Type B pancreatic cell (in vitro differentiated cells): ENCODE results near the gene PITX1. TPM values are rescaled to one million over a fixed set of nuclear protein-coding genes. Genes with fewer than 3 reads are reported as not detected.

Experiments
- DNase-seq: peaks from one replicate; pipeline ENCODE4 v3.0.0; 2021; ENCODE audit warnings: mixed read lengths; ENCODE audit not compliant: unreplicated experiment; ENCODE audit errors: extremely low spot score
- H3K27ac Mint-ChIP-seq: 2 replicates; pipeline ENCODE4 v1.8.0; 2021; ENCODE audit warnings: mild to moderate bottlenecking, mixed read lengths
- H3K27me3 Mint-ChIP-seq: 2 replicates; pipeline ENCODE4 v1.8.0; 2021; ENCODE audit warnings: mixed read lengths
- H3K36me3 Mint-ChIP-seq: 2 replicates; pipeline ENCODE4 v1.8.0; 2021; ENCODE audit warnings: mixed read lengths
- H3K4me1 Mint-ChIP-seq: one replicate; pipeline ENCODE4 v1.8.0; 2021; ENCODE audit warnings: mixed read lengths; ENCODE audit not compliant: unreplicated experiment
- H3K4me3 Mint-ChIP-seq: 2 replicates; pipeline ENCODE4 v1.8.0; 2021; ENCODE audit warnings: mild to moderate bottlenecking, mixed read lengths
- H3K9me3 Mint-ChIP-seq: 2 replicates; pipeline ENCODE4 v1.8.0; 2021; ENCODE audit warnings: mixed read lengths
- CTCF ChIP-seq: fragments of 200-600 bp; sonication (generic); conservative IDR thresholded peaks from 2 replicates; pipeline ENCODE4 v1.5.0; 2021; ENCODE audit warnings: antibody characterized with exemption, mild to moderate bottlenecking
- total RNA-seq: library from RNA; stranded (reverse); gene quantifications from 2 replicates; pipeline ENCODE4 v1.2.1, GENCODE V29; 2021; ENCODE audit warnings: low replicate concordance

The PITX1 gene
- total RNA-seq, 1 donor from 2014 or later, result 6.3 TPM

- H3K36me3 Mint-ChIP-seq, result no peaks in the 10 kb centered on the region
- no peaks in the 10 kb centered on the region for H3K9me3 Mint-ChIP-seq
Measured at GRCh38 chr5:135055396-135055795, 21.4 kb upstream of the PITX1 start.

GRCh38 chr5:135054546-135054945, 20.5 kb upstream of the PITX1 start:
- H3K4me1 Mint-ChIP-seq, result no peaks in the 10 kb centered on the region
- no peak overlapping the region for H3K4me3 Mint-ChIP-seq
- no peaks in the 10 kb centered on the region for H3K9me3 Mint-ChIP-seq
- peak overlapping the region; percentile 1 for H3K27ac Mint-ChIP-seq
- no peak for TF ChIP-seq CTCF
- DNase-seq, result no peak
- H3K36me3 Mint-ChIP-seq, result no peaks in the 10 kb centered on the region
- H3K27me3 Mint-ChIP-seq, result peaks cover 96% of the 10 kb centered on the region

More at GRCh38 chr5:135055396-135055795, 21.4 kb upstream of the PITX1 start:
- no peak for DNase-seq
- peaks cover 94% of the 10 kb centered on the region for H3K27me3 Mint-ChIP-seq
- no peak overlapping the region for H3K27ac Mint-ChIP-seq
- H3K4me3 Mint-ChIP-seq, result no peak overlapping the region
- no peaks in the 10 kb centered on the region for H3K4me1 Mint-ChIP-seq
- no peak for TF ChIP-seq CTCF

GRCh38 chr5:135053989-135054388, 20.0 kb upstream of the PITX1 start:
- Mint-ChIP-seq H3K9me3 (no peaks in the 10 kb centered on the region), H3K4me1 (no peaks in the 10 kb centered on the region), H3K36me3 (no peaks in the 10 kb centered on the region), H3K27ac (peak overlapping the region; percentile 1), H3K4me3 (no peak overlapping the region), H3K27me3 (peaks cover 96% of the 10 kb centered on the region)
- TF ChIP-seq CTCF, result no peak
- no peak for DNase-seq

GRCh38 chr5:135053278-135053677, 19.2 kb upstream of the PITX1 start:
- no peak for DNase-seq
- Mint-ChIP-seq H3K4me3 (no peak overlapping the region), H3K27ac (no peak overlapping the region), H3K4me1 (no peaks in the 10 kb centered on the region), H3K9me3 (no peaks in the 10 kb centered on the region), H3K36me3 (no peaks in the 10 kb centered on the region), H3K27me3 (peaks cover 96% of the 10 kb centered on the region)
- TF ChIP-seq CTCF, result no peak

- peaks cover 96% of the 10 kb centered on the region for H3K27me3 Mint-ChIP-seq
- H3K4me1 Mint-ChIP-seq, result no peaks in the 10 kb centered on the region
- DNase-seq, result no peak
Measured at GRCh38 chr5:135052511-135053145, 18.6 kb upstream of the PITX1 start.

More at GRCh38 chr5:135052511-135053145, 18.6 kb upstream of the PITX1 start:
- no peak for TF ChIP-seq CTCF
- H3K9me3 Mint-ChIP-seq, result no peaks in the 10 kb centered on the region
- no peak overlapping the region for H3K4me3 Mint-ChIP-seq
- no peaks in the 10 kb centered on the region for H3K36me3 Mint-ChIP-seq
- no peak overlapping the region for H3K27ac Mint-ChIP-seq
